Neural cell (in vitro differentiated cells): ENCODE measurements around the gene DNAJB11. TPM values are rescaled to one million over a fixed set of nuclear protein-coding genes. Genes with fewer than 3 reads are reported as not detected.

Experiments used
- H2AFZ ChIP-seq: fragments of 200-600, 300-800 bp; sonication (generic), shearing (Covaris generic); 2 replicates; pipeline ENCODE4 v1.6.0; 2014; ENCODE audit warnings: low read depth, mild to moderate bottlenecking, antibody characterized with exemption, low read length, moderate library complexity
- H3F3A ChIP-seq: fragments of 200-600 bp; shearing (Covaris generic); 2 replicates; pipeline ENCODE4 v1.6.1; 2016; ENCODE audit warnings: mild to moderate bottlenecking, moderate library complexity, mixed read lengths, antibody characterized with exemption, low read length; ENCODE audit not compliant: insufficient read depth, poor library complexity, severe bottlenecking
- H3K27ac ChIP-seq: fragments of 200-600, 300-800 bp; sonication (generic), shearing (Covaris generic); 2 replicates; pipeline ENCODE4 v1.5.1; 2014; ENCODE audit warnings: mild to moderate bottlenecking, low read length, moderate library complexity
- H3K27me3 ChIP-seq: fragments of 300-800, 200-600 bp; sonication (generic), shearing (Covaris generic); 2 replicates; pipeline ENCODE4 v1.6.0; 2014; ENCODE audit warnings: mild to moderate bottlenecking, low read depth, low read length, moderate library complexity; ENCODE audit not compliant: insufficient read depth
- H3K36me3 ChIP-seq: fragments of 300-800, 200-600 bp; sonication (generic), shearing (Covaris generic); 2 replicates; pipeline ENCODE4 v1.5.1; 2014; ENCODE audit warnings: mild to moderate bottlenecking, antibody characterized with exemption, low read length, moderate library complexity; ENCODE audit not compliant: insufficient read depth
- H3K4me2 ChIP-seq: fragments of 300-800, 200-600 bp; sonication (generic), shearing (Covaris generic); 2 replicates; pipeline ENCODE4 v1.6.0; 2014; ENCODE audit warnings: mild to moderate bottlenecking, low read length
- H3K4me3 ChIP-seq: fragments of 300-800, 200-600 bp; sonication (generic), shearing (Covaris generic); 2 replicates; pipeline ENCODE4 v1.5.1; 2014; ENCODE audit warnings: mild to moderate bottlenecking, low read length, moderate library complexity
- H3K79me2 ChIP-seq: fragments of 200-600 bp; shearing (Covaris generic); replicated peaks from 2 replicates; pipeline ENCODE4 v1.6.0; 2014; ENCODE audit warnings: mild to moderate bottlenecking, low read length, moderate library complexity; ENCODE audit not compliant: insufficient read depth
- H3K9ac ChIP-seq: fragments of 300-800, 200-600 bp; sonication (generic), shearing (Covaris generic); 2 replicates; pipeline ENCODE4 v1.6.1; 2016; ENCODE audit warnings: mild to moderate bottlenecking, low read length, mixed read lengths
- H3K9me2 ChIP-seq: fragments of 200-600 bp; shearing (Covaris generic); 2 replicates; pipeline ENCODE4 v1.6.1; 2016; ENCODE audit warnings: mild to moderate bottlenecking, low read length, mixed read lengths; ENCODE audit not compliant: insufficient read depth
- H3K9me3 ChIP-seq: fragments of 200-600, 300-800 bp; sonication (generic), shearing (Covaris generic); 2 replicates; pipeline ENCODE4 v1.6.1; 2016; ENCODE audit warnings: mild to moderate bottlenecking, mixed run types, low read length, moderate library complexity, mixed read lengths
- H4K20me1 ChIP-seq: fragments of 200-600 bp; shearing (Covaris generic); 2 replicates; pipeline ENCODE4 v1.6.1; 2016; ENCODE audit warnings: mild to moderate bottlenecking, mixed run types; ENCODE audit not compliant: insufficient read depth
- MXI1 ChIP-seq: fragments of 450-650 bp; conservative IDR thresholded peaks from 2 replicates; pipeline ENCODE4 v1.6.1; 2014; ENCODE audit warnings: antibody characterized with exemption, mild to moderate bottlenecking; ENCODE audit not compliant: poor library complexity, severe bottlenecking
- RAD21 ChIP-seq: fragments of 450-650 bp; conservative IDR thresholded peaks from 2 replicates; pipeline ENCODE4 v1.6.1; 2014; ENCODE audit warnings: antibody characterized with exemption, mild to moderate bottlenecking, moderate library complexity
- TAF1 ChIP-seq: IDR thresholded peaks from 2 replicates; pipeline ENCODE4 v1.6.1; 2012; ENCODE audit warnings: low read depth
- polyA plus RNA-seq: library from polyadenylated mRNA; depleted of rRNA; stranded (reverse); fragments of >200 nt; gene quantifications from 2 replicates; pipeline ENCODE4 v1.2.3, GENCODE V29; 2014
- TF ChIP-seq, protein P1 (sequence below): fragments of 450-650 bp; IDR thresholded peaks from 2 replicates; pipeline ENCODE4 v1.5.1; 2014; ENCODE audit warnings: antibody characterized with exemption, mild to moderate bottlenecking, moderate library complexity; ENCODE audit not compliant: poor library complexity, severe bottlenecking
- TF ChIP-seq, protein P2 (sequence below): IDR thresholded peaks from 2 replicates; pipeline ENCODE4 v1.6.1; 2012; ENCODE audit warnings: borderline replicate concordance

DNAJB11 gene
- polyA plus RNA-seq, 1 donor from 2014 or later: 108 TPM

DNA sequence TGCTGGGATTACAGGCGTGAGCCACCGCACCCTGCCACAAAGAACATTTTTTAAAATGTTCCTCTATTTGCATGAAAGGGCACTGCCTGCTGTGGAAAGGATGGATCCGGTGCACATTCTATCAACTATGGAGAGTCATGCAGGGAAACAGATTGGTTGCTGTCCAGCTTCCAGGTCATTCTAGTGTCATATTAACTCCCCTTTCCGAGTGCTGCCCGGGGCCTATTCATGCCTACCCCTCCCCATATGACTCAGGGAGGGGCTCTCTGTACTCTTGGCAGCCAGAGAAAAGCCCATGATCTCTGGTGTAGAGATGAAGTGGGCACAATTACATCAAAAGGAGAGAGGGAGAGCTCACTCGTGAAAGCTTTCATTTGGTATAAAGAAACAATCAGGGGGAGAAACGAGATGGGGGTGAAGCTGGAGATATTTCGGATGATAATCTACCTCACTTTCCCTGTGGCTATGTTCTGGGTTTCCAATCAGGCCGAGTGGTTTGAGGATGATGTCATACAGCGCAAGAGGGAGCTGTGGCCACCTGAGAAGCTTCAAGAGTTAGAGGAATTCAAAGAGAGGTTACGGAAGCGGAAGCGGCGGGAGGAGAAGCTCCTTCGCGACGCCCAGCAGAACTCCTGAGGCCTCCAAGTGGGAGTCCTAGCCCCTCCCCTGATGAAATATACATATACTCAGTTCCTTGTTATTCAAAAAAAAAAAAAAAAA lies 26.2 kb downstream of the DNAJB11 start:
- H3K4me2 ChIP-seq: no peak overlapping the region
- H2AFZ ChIP-seq: no peak overlapping the region
- no peaks in the 10 kb centered on the region for H3K9me2 ChIP-seq
- TF ChIP-seq TAF1: no peak
- TF ChIP-seq, protein P1, sequence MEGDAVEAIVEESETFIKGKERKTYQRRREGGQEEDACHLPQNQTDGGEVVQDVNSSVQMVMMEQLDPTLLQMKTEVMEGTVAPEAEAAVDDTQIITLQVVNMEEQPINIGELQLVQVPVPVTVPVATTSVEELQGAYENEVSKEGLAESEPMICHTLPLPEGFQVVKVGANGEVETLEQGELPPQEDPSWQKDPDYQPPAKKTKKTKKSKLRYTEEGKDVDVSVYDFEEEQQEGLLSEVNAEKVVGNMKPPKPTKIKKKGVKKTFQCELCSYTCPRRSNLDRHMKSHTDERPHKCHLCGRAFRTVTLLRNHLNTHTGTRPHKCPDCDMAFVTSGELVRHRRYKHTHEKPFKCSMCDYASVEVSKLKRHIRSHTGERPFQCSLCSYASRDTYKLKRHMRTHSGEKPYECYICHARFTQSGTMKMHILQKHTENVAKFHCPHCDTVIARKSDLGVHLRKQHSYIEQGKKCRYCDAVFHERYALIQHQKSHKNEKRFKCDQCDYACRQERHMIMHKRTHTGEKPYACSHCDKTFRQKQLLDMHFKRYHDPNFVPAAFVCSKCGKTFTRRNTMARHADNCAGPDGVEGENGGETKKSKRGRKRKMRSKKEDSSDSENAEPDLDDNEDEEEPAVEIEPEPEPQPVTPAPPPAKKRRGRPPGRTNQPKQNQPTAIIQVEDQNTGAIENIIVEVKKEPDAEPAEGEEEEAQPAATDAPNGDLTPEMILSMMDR: no peak
- no peak for TF ChIP-seq RAD21
- no peak for TF ChIP-seq MXI1
- TF ChIP-seq, protein P2, sequence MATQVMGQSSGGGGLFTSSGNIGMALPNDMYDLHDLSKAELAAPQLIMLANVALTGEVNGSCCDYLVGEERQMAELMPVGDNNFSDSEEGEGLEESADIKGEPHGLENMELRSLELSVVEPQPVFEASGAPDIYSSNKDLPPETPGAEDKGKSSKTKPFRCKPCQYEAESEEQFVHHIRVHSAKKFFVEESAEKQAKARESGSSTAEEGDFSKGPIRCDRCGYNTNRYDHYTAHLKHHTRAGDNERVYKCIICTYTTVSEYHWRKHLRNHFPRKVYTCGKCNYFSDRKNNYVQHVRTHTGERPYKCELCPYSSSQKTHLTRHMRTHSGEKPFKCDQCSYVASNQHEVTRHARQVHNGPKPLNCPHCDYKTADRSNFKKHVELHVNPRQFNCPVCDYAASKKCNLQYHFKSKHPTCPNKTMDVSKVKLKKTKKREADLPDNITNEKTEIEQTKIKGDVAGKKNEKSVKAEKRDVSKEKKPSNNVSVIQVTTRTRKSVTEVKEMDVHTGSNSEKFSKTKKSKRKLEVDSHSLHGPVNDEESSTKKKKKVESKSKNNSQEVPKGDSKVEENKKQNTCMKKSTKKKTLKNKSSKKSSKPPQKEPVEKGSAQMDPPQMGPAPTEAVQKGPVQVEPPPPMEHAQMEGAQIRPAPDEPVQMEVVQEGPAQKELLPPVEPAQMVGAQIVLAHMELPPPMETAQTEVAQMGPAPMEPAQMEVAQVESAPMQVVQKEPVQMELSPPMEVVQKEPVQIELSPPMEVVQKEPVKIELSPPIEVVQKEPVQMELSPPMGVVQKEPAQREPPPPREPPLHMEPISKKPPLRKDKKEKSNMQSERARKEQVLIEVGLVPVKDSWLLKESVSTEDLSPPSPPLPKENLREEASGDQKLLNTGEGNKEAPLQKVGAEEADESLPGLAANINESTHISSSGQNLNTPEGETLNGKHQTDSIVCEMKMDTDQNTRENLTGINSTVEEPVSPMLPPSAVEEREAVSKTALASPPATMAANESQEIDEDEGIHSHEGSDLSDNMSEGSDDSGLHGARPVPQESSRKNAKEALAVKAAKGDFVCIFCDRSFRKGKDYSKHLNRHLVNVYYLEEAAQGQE: no peak
- no peak overlapping the region for H3K9ac ChIP-seq
- no peaks in the 10 kb centered on the region for H3K9me3 ChIP-seq
- no peaks in the 10 kb centered on the region for H3F3A ChIP-seq
- no peaks in the 10 kb centered on the region for H3K79me2 ChIP-seq
- no peaks in the 10 kb centered on the region for H4K20me1 ChIP-seq
- no peaks in the 10 kb centered on the region for H3K27me3 ChIP-seq
- H3K27ac ChIP-seq: no peak overlapping the region
- H3K36me3 ChIP-seq: no peaks in the 10 kb centered on the region
- no peak overlapping the region for H3K4me3 ChIP-seq

DNA sequence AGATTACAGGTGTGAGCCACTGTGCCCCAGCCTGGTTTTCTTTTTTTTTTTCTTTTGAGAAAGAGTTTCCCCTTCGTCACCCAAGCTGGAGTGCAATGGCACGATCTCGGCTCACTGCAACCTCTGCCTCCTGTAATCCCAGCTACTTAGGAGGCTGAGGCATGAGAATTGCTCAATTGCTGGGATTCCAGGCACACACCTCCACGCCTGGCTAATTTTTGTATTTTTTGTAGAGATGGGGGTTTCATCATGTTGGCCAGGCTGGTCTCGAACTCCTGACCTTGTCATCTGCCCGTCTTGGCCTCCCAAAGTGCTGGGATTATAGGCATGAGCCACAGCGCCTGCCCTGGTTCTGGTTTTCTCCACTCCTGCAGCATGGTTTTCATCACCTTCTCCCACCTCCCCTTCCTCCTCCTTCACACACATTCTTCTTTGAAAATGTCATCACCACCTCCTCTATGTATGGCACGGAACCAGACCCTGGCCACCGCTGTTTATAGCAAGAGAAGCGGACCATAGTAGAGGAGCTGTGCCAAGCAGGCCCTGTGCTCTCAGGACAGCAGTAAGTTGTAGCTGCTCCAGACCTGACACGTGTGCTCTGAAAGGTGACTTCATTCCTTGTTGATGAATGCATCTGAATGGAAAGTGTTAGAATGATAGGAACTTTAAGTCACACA lies 27.7 kb downstream of the DNAJB11 start:
- Histone ChIP-seq H3K36me3 (no peaks in the 10 kb centered on the region), H2AFZ (no peak overlapping the region), H3K9ac (no peak overlapping the region), H3F3A (no peaks in the 10 kb centered on the region), H4K20me1 (no peaks in the 10 kb centered on the region), H3K27ac (no peak overlapping the region), H3K9me2 (no peaks in the 10 kb centered on the region), H3K4me3 (no peak overlapping the region), H3K79me2 (no peaks in the 10 kb centered on the region), H3K4me2 (no peak overlapping the region), H3K9me3 (no peaks in the 10 kb centered on the region), H3K27me3 (no peaks in the 10 kb centered on the region)
- TF ChIP-seq, protein P1: no peak
